OCI-LY3 (cell line): ENCODE data around the gene IRF2.

Experiments
- H2AFZ ChIP-seq: fragments of 200-600, 300-600 bp; shearing (Covaris generic); 2 replicates; pipeline ENCODE4 v1.6.0; 2014; ENCODE audit warnings: antibody characterized with exemption, low read depth, low read length
- H3K27ac ChIP-seq: fragments of 200-600, 300-600 bp; sonication (generic); 2 replicates; pipeline ENCODE4 v1.5.1; 2014; ENCODE audit warnings: mild to moderate bottlenecking, low read length, moderate library complexity, mixed read lengths
- H3K27me3 ChIP-seq: fragments of 200-600, 300-600 bp; sonication (generic); 2 replicates; pipeline ENCODE4 v1.6.1; 2014; ENCODE audit warnings: low read depth, low read length, mixed read lengths
- H3K36me3 ChIP-seq: fragments of 200-600, 300-600 bp; sonication (generic); replicated peaks from 2 replicates; pipeline ENCODE3; 2014; ENCODE audit warnings: low read depth, low read length, mixed read lengths
- H3K4me1 ChIP-seq: fragments of 300-600, 200-600 bp; sonication (generic); 2 replicates; pipeline ENCODE4 v1.6.1; 2014; ENCODE audit warnings: low read length, mixed read lengths
- H3K4me2 ChIP-seq: fragments of 200-600, 300-600 bp; sonication (generic); 2 replicates; pipeline ENCODE4 v1.6.1; 2014; ENCODE audit warnings: low read length, mixed read lengths
- H3K4me3 ChIP-seq: fragments of 300-600, 200-600 bp; sonication (generic); 2 replicates; pipeline ENCODE4 v1.5.1; 2014; ENCODE audit warnings: antibody characterized with exemption, mild to moderate bottlenecking, low read length, moderate library complexity
- H3K79me2 ChIP-seq: fragments of 300-600, 200-600 bp; shearing (Covaris generic); 2 replicates; pipeline ENCODE4 v1.6.1; 2014; ENCODE audit warnings: mild to moderate bottlenecking, low read length, mixed read lengths
- H3K9ac ChIP-seq: fragments of 300-600, 200-600 bp; shearing (Covaris generic); 2 replicates; pipeline ENCODE4 v1.6.0; 2014; ENCODE audit warnings: mild to moderate bottlenecking, low read length, moderate library complexity
- H3K9me3 ChIP-seq: fragments of 200-600, 300-600 bp; shearing (Covaris generic); 2 replicates; pipeline ENCODE4 v1.6.1; 2014; ENCODE audit warnings: low read length, mixed read lengths; ENCODE audit not compliant: insufficient read depth
- H4K20me1 ChIP-seq: fragments of 200-600, 300-600 bp; sonication (generic); 2 replicates; pipeline ENCODE4 v1.6.1; 2016; ENCODE audit warnings: low read length, mixed read lengths; ENCODE audit not compliant: insufficient read depth
- EZH2phosphoT487 ChIP-seq: fragments of 200-600 bp; shearing (Covaris generic); IDR thresholded peaks from 2 replicates; pipeline ENCODE4 v1.6.1; 2018; ENCODE audit warnings: antibody characterized with exemption, mixed run types, low read depth
- TF ChIP-seq, protein P1 (sequence below): fragments of 200-600, 300-600 bp; sonication (generic); IDR thresholded peaks from 2 replicates; pipeline ENCODE4 v1.5.1; 2014; ENCODE audit warnings: antibody characterized with exemption, low read length, low read depth

IRF2 gene

GRCh38 chr4:184511156-184511555 is 36.8 kb upstream of the IRF2 start:
- Histone ChIP-seq H3K27me3 (no peaks in the 10 kb centered on the region), H3K9me3 (no peaks in the 10 kb centered on the region), H2AFZ (no peak overlapping the region), H4K20me1 (no peaks in the 10 kb centered on the region), H3K4me3 (no peak overlapping the region), H3K4me2 (no peak overlapping the region), H3K27ac (no peak overlapping the region), H3K9ac (no peak overlapping the region), H3K79me2 (no peaks in the 10 kb centered on the region), H3K36me3 (no peaks in the 10 kb centered on the region), H3K4me1 (peaks cover 34% of the 10 kb centered on the region)
- no peak for TF ChIP-seq EZH2phosphoT487
- TF ChIP-seq, protein P1, sequence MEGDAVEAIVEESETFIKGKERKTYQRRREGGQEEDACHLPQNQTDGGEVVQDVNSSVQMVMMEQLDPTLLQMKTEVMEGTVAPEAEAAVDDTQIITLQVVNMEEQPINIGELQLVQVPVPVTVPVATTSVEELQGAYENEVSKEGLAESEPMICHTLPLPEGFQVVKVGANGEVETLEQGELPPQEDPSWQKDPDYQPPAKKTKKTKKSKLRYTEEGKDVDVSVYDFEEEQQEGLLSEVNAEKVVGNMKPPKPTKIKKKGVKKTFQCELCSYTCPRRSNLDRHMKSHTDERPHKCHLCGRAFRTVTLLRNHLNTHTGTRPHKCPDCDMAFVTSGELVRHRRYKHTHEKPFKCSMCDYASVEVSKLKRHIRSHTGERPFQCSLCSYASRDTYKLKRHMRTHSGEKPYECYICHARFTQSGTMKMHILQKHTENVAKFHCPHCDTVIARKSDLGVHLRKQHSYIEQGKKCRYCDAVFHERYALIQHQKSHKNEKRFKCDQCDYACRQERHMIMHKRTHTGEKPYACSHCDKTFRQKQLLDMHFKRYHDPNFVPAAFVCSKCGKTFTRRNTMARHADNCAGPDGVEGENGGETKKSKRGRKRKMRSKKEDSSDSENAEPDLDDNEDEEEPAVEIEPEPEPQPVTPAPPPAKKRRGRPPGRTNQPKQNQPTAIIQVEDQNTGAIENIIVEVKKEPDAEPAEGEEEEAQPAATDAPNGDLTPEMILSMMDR = no peak

DNA sequence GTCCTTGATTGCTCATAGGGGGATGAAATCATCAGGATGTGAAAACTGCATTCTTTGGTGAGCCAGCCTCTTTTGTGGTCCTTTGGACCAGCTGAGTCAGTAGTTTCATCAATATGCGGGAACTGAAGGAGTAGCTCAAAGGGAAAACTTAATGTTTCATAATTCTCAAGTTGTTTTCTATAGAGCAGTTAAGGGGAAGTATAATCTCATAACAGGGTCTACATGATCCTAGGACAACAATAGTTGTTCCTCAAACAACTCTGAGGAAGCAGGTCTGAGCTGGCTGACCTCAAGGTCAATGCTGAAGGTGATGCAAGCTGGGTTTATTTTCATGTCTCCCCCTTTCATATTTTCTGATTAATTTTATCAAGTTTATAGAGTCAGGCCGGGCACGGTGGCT is 36.1 kb upstream of the IRF2 start:
- Histone ChIP-seq H3K79me2 (no peaks in the 10 kb centered on the region), H2AFZ (no peak overlapping the region), H3K4me2 (no peak overlapping the region), H3K4me1 (peaks cover 32% of the 10 kb centered on the region), H3K27ac (no peak overlapping the region), H3K4me3 (no peak overlapping the region), H4K20me1 (no peaks in the 10 kb centered on the region), H3K36me3 (no peaks in the 10 kb centered on the region), H3K9me3 (no peaks in the 10 kb centered on the region), H3K9ac (no peak overlapping the region), H3K27me3 (no peaks in the 10 kb centered on the region)
- no peak for TF ChIP-seq EZH2phosphoT487
- TF ChIP-seq, protein P1 = no peak

DNA sequence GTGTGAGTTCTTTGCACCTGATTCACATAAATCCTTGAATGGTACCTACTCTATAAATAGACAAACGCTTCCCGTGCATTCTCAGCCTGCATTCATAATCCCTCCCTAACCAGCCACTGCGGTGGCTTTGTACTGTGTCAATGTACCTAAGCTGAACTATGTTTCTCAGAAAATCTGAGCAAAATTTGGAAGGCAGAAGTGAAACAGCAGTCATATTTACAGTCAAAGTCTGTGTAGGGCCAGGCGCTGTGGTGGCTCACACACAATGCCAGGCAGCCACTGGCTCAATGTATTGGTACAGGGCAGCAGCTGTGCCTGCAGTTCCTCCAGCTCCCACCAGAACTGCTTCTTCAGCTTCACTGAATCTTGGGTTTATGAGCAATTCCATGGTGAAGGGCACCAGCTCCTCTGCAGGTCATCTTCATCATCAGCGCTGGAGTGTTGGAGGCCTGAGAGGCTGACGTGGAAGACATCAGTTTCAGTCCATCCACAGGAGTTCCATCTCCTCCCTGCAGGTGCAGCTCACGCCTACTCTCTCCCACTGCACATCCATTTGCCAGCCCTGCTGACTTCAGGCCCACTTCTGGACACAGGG is 32.3 kb upstream of the IRF2 start:
- H4K20me1 ChIP-seq = no peaks in the 10 kb centered on the region
- H3K9me3 ChIP-seq = no peaks in the 10 kb centered on the region
- no peak overlapping the region; the same call in 1 of the 2 replicates for H3K9ac ChIP-seq
- H3K36me3 ChIP-seq = no peaks in the 10 kb centered on the region
- peak overlapping the region; percentile 61 for H3K27ac ChIP-seq
- H3K4me3 ChIP-seq = no peak overlapping the region
- no peaks in the 10 kb centered on the region for H3K27me3 ChIP-seq
- H3K4me2 ChIP-seq = peak overlapping the region; percentile 56
- TF ChIP-seq, protein P1 = no peak
- TF ChIP-seq EZH2phosphoT487 = no peak
- H2AFZ ChIP-seq = 0 out of 2 replicates have a peak overlapping the region, but pooled peaks have one; percentile 39
- H3K4me1 ChIP-seq = peaks cover 15% of the 10 kb centered on the region
- no peaks in the 10 kb centered on the region for H3K79me2 ChIP-seq

DNA sequence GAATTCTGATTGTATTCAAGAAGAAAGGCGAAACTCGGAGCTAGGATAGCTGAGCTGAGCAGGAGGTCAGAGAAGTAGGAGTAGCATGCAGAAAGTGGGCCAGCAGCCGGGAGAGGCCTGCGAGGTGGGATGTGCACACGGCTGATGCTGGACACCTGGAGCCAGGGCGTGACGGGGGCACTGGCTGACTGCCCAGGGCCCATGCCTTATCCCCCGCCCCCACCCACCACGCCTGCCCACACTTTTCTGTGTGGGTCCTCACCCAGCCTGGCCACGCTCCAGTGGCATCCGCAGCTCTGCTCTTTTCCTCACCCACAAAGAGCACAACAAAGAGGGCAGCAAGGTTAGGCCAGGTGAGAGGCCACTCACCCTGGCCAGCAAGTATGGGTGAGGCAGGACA is 30.0 kb upstream of the IRF2 start:
- no peak overlapping the region for H2AFZ ChIP-seq
- TF ChIP-seq, protein P1 = no peak
- no peak for TF ChIP-seq EZH2phosphoT487
- peaks cover 15% of the 10 kb centered on the region for H3K4me1 ChIP-seq
- H3K9ac ChIP-seq = no peak overlapping the region
- H3K79me2 ChIP-seq = no peaks in the 10 kb centered on the region
- no peak overlapping the region for H3K4me3 ChIP-seq
- no peaks in the 10 kb centered on the region for H3K27me3 ChIP-seq
- no peaks in the 10 kb centered on the region for H4K20me1 ChIP-seq
- H3K27ac ChIP-seq = no peak overlapping the region
- no peaks in the 10 kb centered on the region for H3K9me3 ChIP-seq
- no peaks in the 10 kb centered on the region for H3K36me3 ChIP-seq
- H3K4me2 ChIP-seq = no peak overlapping the region
